Neuron (in vitro differentiated cells): ENCODE data around the gene NDE1.
"Not testable (repeated sequence)": the region's sequence is repeated elsewhere in the genome, so short reads cannot be mapped to it uniquely, and the experiment has no call there.

Source experiments
- H2AFZ ChIP-seq: one replicate; pipeline ENCODE4 v1.6.1; 2013; ENCODE audit warnings: low read depth, mild to moderate bottlenecking, inconsistent platforms, low read length, moderate library complexity
- H3K27me3 ChIP-seq: one replicate; pipeline ENCODE4 v1.6.1; 2013; ENCODE audit warnings: low read length; ENCODE audit not compliant: insufficient read depth
- H3K36me3 ChIP-seq: one replicate; pipeline ENCODE4 v1.6.1; 2013; ENCODE audit warnings: low read length; ENCODE audit not compliant: insufficient read depth
- H3K4me1 ChIP-seq: one replicate; pipeline ENCODE4 v1.6.1; 2013; ENCODE audit warnings: low read length; ENCODE audit not compliant: insufficient read depth
- H3K4me3 ChIP-seq: 2 replicates; pipeline ENCODE4 v1.5.1; 2013; ENCODE audit warnings: mild to moderate bottlenecking, low read length, moderate library complexity
- H3K9me3 ChIP-seq: one replicate; pipeline ENCODE4 v1.6.1; 2013; ENCODE audit warnings: low read length

The NDE1 gene

DNA sequence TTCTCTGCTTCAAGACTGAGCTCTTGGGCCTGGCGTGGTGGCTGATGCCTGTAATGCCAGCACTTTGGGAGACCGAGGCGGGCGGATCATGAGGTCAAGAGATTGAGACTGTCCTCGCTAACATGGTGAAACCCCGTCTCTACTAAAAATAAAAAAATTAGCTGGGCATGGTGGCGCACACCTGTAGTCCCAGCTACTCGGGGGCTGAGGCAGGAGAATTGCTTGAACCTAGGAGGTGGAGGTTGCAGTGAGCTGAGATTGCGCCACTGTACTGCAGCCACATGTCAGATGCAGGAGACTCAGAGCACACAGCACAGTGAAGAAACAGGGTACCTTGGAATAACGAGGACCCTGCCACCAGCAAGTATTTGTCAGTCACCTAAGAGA is 22.1 kb downstream of the NDE1 start:
- H3K4me1 ChIP-seq, H3K4me3 ChIP-seq, H2AFZ ChIP-seq, H3K27me3 ChIP-seq, H3K9me3 ChIP-seq: not testable (repeated sequence)
- peaks cover 38% of the 10 kb centered on the region for H3K36me3 ChIP-seq

DNA sequence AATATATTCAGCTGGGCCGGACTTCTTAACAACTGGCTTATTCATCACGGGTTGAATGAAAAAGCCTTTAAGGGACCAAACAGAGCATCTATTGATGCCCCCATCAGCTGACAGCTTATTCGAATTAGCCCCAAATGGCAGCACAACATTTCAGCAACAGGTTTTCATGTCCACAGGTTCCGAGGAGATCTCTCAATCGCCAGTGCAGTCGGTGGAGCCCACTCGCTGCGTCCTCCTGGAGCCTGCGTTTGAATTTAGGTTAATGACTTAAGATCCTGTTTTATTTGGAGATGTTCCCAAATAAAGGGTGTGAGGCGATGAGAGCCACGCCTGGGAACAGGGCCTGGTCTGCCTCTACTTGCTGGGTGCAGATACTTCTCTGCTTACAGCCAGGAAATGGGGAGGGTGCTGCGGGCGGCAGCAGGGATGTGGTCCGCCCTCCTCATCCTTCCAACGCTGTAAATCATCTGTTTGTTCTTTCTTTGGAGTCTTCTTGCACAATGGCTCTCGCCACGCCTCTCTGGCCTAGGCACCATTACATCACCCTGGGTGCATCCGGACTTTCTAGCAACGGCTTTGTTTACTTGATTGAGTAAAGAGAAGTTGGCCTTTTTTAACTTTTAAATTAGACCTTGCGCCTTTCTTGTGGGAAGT is 22.6 kb downstream of the NDE1 start:
- H3K36me3 ChIP-seq: peaks cover 37% of the 10 kb centered on the region
- H3K4me1 ChIP-seq: no peaks in the 10 kb centered on the region
- H2AFZ ChIP-seq: no peak overlapping the region
- no peak overlapping the region for H3K4me3 ChIP-seq
- H3K27me3 ChIP-seq: no peaks in the 10 kb centered on the region
- no peaks in the 10 kb centered on the region for H3K9me3 ChIP-seq

DNA sequence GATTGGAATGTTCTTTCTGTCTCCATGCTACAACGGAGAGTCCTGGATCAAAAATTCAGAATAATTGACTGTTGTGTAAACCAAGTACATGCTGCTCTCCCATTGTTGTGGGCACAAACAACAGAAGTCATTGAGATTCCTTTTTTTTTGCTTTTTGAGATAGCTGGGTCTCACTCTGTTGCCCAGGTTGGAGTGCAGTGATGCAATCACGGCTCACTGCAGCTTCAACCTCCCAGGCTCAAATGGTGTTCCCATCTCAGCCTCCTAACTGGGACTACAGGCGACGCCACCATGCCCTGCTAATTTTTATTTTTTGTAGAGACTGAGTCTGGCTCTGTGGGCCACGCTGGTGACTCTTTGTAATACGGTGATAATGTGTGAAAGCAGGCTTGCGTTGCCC is 24.5 kb downstream of the NDE1 start:
- Histone ChIP-seq H3K9me3 (no peaks in the 10 kb centered on the region), H3K27me3 (no peaks in the 10 kb centered on the region), H3K36me3 (peaks cover 40% of the 10 kb centered on the region), H3K4me3 (no peak overlapping the region), H3K4me1 (no peaks in the 10 kb centered on the region), H2AFZ (no peak overlapping the region)

DNA sequence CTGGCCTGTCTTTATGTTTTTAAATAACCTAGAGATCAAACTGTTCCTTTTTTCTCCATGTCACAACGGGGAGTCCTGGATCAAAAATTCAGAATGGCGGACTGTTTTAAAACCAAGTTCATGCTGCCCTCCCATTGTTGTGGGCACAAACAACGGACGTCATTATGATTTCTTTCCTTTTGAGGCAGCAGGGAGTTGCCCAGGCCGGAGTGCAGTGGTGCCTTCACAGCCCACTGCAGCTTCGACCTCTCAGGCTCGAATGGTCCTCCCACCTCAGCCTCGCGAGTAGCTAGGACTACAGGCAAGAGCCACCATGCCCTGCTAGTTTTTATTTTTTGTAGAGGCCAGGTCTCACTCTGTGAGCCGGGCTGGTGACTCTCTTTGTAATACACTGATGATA is 26.5 kb downstream of the NDE1 start:
- Histone ChIP-seq H3K4me1 (no peaks in the 10 kb centered on the region), H3K27me3 (no peaks in the 10 kb centered on the region), H3K36me3 (peaks cover 36% of the 10 kb centered on the region), H3K4me3 (no peak overlapping the region), H2AFZ (no peak overlapping the region), H3K9me3 (no peaks in the 10 kb centered on the region)

DNA sequence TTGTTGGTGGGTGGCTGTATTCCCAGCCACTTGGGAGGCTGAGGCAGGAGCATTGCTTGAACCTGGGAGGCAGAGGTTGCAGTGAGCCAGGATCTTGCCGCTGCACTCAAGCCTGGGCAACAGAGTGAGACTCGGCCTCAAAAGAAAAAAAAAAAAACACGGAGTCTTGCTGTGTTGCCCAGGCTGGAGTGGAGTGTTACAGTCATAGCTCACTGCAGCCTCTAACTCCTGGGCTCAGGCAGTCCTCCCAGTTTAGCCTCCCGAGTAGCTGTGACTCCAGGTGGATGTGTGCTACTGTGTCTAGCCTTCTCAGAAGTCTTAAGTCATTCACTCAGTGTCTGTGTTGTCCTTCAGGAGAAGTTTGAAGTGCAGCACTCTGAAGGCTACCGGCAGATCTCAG is 27.4 kb downstream of the NDE1 start:
- no peak overlapping the region for H2AFZ ChIP-seq
- H3K4me1 ChIP-seq: no peaks in the 10 kb centered on the region
- peaks cover 36% of the 10 kb centered on the region for H3K36me3 ChIP-seq
- no peaks in the 10 kb centered on the region for H3K9me3 ChIP-seq
- no peak overlapping the region for H3K4me3 ChIP-seq
- H3K27me3 ChIP-seq: no peaks in the 10 kb centered on the region

DNA sequence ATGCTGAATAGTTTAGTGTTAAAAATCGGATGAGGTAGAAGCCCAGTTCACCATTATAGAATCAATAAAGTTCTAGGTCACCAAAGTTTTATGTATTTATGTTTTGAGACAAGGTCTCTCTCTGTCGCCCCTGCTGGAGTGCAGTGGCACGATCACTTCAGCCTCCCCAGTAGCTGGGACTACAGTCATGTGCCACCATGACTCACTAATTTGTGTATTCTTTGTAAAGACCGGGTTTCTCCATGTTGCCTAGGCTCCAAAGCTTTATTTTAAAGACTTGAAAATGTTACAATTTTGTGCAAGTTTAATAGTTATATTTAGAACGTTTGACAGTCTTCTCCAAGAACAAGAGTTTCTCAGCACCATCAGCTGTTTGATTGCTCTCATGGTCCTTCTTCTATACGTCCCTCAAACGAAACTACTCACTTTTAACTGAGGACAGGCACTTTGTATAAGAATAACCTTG is 32.1 kb downstream of the NDE1 start:
- no peak overlapping the region for H3K4me3 ChIP-seq
- no peaks in the 10 kb centered on the region for H3K4me1 ChIP-seq
- no peaks in the 10 kb centered on the region for H3K27me3 ChIP-seq
- H2AFZ ChIP-seq: no peak overlapping the region
- H3K9me3 ChIP-seq: no peaks in the 10 kb centered on the region
- H3K36me3 ChIP-seq: peaks cover 44% of the 10 kb centered on the region

DNA sequence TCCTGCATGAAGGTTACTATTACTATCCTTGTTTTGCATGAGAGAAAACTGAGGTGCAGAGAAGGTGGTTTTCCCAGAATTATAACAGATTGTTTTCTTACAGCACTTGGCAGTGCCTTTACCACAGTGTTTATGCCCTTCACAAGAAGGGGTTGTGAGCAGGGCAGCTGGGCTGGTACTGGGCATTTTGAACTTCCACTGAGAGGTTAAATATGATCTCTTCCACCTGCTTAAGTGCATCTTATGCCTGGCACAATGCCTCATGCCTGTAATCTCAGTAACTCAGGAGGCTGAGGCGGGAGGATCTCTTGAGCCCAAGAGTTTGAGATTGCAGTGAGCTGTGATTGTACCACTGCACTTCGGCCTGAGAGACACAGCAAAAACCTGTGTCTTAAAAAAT is 36.2 kb downstream of the NDE1 start:
- Histone ChIP-seq H2AFZ (no peak overlapping the region), H3K36me3 (peaks cover 41% of the 10 kb centered on the region), H3K9me3 (no peaks in the 10 kb centered on the region), H3K27me3 (no peaks in the 10 kb centered on the region), H3K4me1 (no peaks in the 10 kb centered on the region), H3K4me3 (no peak overlapping the region)

DNA sequence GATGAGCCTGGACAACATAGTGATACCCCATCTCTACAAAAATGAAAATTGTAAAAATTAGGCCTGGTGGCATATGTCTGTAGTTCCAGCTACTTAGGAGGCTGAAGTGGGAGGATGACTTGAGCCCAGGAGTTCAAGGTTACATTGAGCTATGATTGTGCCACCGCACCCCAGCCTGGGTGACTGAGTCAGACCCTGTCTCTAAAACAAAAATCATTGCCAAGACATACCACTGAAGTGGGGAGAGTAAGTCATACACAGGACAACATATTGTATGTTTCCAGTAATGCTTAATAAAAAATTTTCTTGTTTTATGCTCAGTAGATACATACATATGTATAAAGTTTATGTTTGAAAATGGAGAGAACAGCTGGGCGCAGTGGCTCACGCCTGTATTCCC is 39.2 kb downstream of the NDE1 start:
- no peaks in the 10 kb centered on the region for H3K9me3 ChIP-seq
- H2AFZ ChIP-seq: no peak overlapping the region
- no peak overlapping the region for H3K4me3 ChIP-seq
- H3K36me3 ChIP-seq: peaks cover 52% of the 10 kb centered on the region
- H3K27me3 ChIP-seq: no peaks in the 10 kb centered on the region
- H3K4me1 ChIP-seq: no peaks in the 10 kb centered on the region

DNA sequence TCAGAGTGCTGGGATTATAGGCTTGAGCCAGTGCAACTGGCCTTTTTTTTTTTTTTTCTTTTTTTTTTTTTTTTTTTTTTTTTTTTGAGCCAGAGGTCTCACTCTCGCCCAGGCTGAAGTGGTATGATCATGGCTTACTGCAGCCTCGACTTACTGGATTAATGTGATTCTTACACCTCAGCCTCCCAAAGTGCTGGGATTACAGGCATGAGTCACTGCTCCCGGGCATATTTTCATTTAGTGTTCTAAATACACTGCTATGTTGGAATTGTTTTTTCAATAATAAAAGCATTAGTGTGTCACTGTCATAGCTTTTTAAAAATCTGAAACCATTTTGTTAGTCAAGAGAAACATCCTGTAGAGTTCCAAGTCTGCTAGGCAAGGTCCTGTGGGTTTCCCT is 40.3 kb downstream of the NDE1 start:
- H3K4me3 ChIP-seq: no peak overlapping the region
- H2AFZ ChIP-seq: no peak overlapping the region
- no peaks in the 10 kb centered on the region for H3K9me3 ChIP-seq
- peaks cover 50% of the 10 kb centered on the region for H3K36me3 ChIP-seq
- no peaks in the 10 kb centered on the region for H3K4me1 ChIP-seq
- H3K27me3 ChIP-seq: no peaks in the 10 kb centered on the region

DNA sequence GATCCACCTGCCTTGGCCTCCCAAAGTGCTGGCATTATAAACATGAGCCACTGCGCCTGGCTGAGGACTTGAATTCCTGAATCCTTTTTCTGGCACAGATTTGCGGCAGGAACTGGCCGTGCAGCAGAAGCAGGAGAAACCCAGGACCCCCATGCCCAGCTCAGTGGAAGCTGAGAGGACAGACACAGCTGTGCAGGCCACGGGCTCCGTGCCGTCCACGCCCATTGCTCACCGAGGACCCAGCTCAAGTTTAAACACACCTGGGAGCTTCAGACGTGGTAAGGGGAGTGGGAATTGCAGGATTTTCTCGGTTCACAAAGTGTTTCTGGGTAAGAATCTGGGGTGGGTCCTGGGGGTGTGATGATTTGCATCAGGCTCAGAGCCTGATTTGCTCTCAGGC is 41.0 kb downstream of the NDE1 start:
- H3K9me3 ChIP-seq: no peaks in the 10 kb centered on the region
- no peak overlapping the region for H2AFZ ChIP-seq
- H3K27me3 ChIP-seq: no peaks in the 10 kb centered on the region
- H3K4me3 ChIP-seq: no peak overlapping the region
- no peaks in the 10 kb centered on the region for H3K4me1 ChIP-seq
- peaks cover 50% of the 10 kb centered on the region for H3K36me3 ChIP-seq

DNA sequence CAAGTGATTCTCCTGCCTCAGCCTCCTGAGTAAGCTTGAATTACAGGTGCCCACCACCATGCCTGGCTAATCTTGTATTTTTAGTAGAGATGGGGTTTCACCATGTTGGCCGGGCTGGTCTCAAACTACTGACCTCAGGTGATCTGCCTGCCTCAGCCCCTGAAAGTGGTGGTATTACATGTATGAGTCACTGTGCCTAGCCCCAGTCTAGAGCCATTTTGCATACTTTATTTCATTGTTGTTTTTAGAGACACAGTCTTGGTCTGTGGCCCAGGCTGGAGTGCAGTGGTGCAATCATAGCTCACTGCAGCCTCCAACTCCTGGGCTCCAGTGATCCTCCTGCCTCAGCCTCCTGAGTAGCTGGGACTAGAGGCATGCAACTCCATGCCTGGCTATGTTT is 42.5 kb downstream of the NDE1 start:
- H3K4me3 ChIP-seq, H2AFZ ChIP-seq, H3K4me1 ChIP-seq, H3K27me3 ChIP-seq, H3K9me3 ChIP-seq: not testable (repeated sequence)
- peaks cover 56% of the 10 kb centered on the region for H3K36me3 ChIP-seq

DNA sequence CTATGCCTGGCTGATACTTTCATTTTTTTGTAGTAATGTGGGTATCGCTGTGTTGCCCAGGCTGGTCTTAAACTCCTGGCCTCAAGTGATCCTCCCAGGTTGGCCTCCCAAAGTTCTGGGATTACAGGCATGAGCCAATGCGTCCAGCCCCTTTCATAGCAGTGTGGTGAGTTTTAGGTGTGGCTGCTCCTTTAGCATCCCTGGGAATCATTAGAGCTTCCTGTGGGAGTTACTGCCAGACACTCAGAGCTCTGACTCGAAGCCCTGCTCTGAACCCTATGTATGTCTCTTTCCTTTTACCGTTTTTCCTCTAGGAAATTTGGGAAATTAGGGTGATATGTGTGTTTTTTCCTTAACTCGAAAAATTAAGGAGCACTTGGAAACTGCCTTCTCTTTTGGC is 44.5 kb downstream of the NDE1 start:
- no peaks in the 10 kb centered on the region for H3K4me1 ChIP-seq
- H2AFZ ChIP-seq: no peak overlapping the region
- no peaks in the 10 kb centered on the region for H3K9me3 ChIP-seq
- H3K36me3 ChIP-seq: peaks cover 54% of the 10 kb centered on the region
- H3K27me3 ChIP-seq: no peaks in the 10 kb centered on the region
- no peak overlapping the region for H3K4me3 ChIP-seq

DNA sequence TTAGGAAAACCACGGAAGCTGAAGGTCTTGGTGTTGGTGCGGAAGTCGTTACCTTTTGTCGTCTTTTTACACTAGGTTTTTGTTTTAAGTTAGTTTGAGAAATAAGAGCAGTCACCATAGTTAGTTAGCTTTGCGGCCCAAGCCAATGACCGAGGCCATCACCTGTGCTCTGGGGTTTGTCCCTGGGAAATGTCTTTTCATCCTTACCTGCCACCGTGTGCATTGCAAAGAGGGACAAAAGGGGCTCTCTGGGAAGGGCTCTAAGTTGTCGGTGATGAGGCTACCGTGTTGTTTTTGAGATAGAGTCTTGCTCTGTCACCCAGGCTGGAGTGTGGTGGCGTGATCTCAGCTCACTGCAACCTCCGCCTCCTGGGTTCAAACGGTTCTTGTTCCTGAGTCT is 49.8 kb downstream of the NDE1 start:
- H3K36me3 ChIP-seq: peaks cover 44% of the 10 kb centered on the region
- H2AFZ ChIP-seq: no peak overlapping the region
- H3K9me3 ChIP-seq: no peaks in the 10 kb centered on the region
- H3K4me1 ChIP-seq: no peaks in the 10 kb centered on the region
- no peak overlapping the region for H3K4me3 ChIP-seq
- H3K27me3 ChIP-seq: no peaks in the 10 kb centered on the region

DNA sequence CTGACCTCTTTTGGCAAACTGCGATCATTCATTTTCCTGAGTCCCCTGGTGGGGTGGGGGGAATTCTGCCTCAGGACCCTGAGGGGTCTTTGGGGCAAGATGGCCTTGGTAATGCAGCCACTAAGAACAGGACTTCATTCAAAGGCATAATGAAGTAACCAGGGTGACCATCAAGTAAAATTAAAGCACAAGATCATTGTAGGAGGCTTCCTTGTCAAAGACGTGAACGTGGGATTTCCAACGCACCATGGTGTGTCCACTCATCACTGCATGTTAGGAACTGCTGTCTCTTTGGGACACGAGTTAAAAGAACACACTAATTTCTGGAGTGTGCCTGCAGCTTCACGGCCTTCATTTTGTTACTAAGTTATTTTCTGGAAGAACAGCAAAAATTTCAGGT is 51.3 kb downstream of the NDE1 start:
- Histone ChIP-seq H3K9me3 (no peaks in the 10 kb centered on the region), H3K4me1 (no peaks in the 10 kb centered on the region), H3K36me3 (peaks cover 37% of the 10 kb centered on the region), H2AFZ (no peak overlapping the region), H3K4me3 (no peak overlapping the region), H3K27me3 (no peaks in the 10 kb centered on the region)
